GM19043 (cell line): ENCODE results near the gene BCL2L15.
"Not testable (repeated sequence)": the region's sequence is repeated elsewhere in the genome, so short reads cannot be mapped to it uniquely, and the experiment has no call there.

Experiments
- ATAC-seq: cut with Tn5 transposase; IDR thresholded peaks from one replicate; pipeline ENCODE4 v1.9.1; 2021; ENCODE audit warnings: low read depth; ENCODE audit not compliant: unreplicated experiment

Gene BCL2L15

GRCh38 chr1:113874012-113874879 is 13.1 kb downstream of the BCL2L15 start:
- no peak for ATAC-seq

GRCh38 chr1:113872219-113872935 is 15.0 kb downstream of the BCL2L15 start:
- ATAC-seq = no peak

GRCh38 chr1:113871597-113872113 is 15.7 kb downstream of the BCL2L15 start, which contains the start of gene PTPN22:
Gene PTPN22, minus strand, starts transcription at chr1:113871712.
- peak; percentile 85 for ATAC-seq

- ATAC-seq = no peak
These were observed 16.6 kb downstream of the BCL2L15 start for GRCh38 chr1:113870778-113871177.

GRCh38 chr1:113868387-113869083 is 18.8 kb downstream of the BCL2L15 start:
- ATAC-seq = no peak

- ATAC-seq = no peak
These were observed 25.7 kb downstream of the BCL2L15 start for GRCh38 chr1:113861641-113862040.

GRCh38 chr1:113860891-113861290 is 26.5 kb downstream of the BCL2L15 start:
- no peak for ATAC-seq

- peak; percentile 92 for ATAC-seq
These were observed 27.8 kb downstream of the BCL2L15 start for GRCh38 chr1:113859478-113860175.

GRCh38 chr1:113858982-113859381 is 28.4 kb downstream of the BCL2L15 start:
- no peak for ATAC-seq

GRCh38 chr1:113858418-113858817 is 29.0 kb downstream of the BCL2L15 start:
- no peak for ATAC-seq

- no peak for ATAC-seq
These were observed 29.6 kb downstream of the BCL2L15 start for GRCh38 chr1:113857776-113858175.

- ATAC-seq = no peak
These were observed 31.0 kb downstream of the BCL2L15 start for GRCh38 chr1:113856401-113856790.

- no peak for ATAC-seq
These were observed 31.6 kb downstream of the BCL2L15 start for GRCh38 chr1:113855630-113856400.

- no peak for ATAC-seq
These were observed 33.1 kb downstream of the BCL2L15 start for GRCh38 chr1:113854234-113854633.

GRCh38 chr1:113852694-113853093 is 34.7 kb downstream of the BCL2L15 start:
- not testable (repeated sequence) for ATAC-seq

- no peak for ATAC-seq
These were observed 37.1 kb downstream of the BCL2L15 start for GRCh38 chr1:113850127-113850796.

GRCh38 chr1:113849072-113849471 is 38.3 kb downstream of the BCL2L15 start:
- no peak for ATAC-seq

- no peak for ATAC-seq
These were observed 40.9 kb downstream of the BCL2L15 start for GRCh38 chr1:113846391-113847035.
